NCI-H446 treated with DMSO at 0.1 percent for 48 hours (cell line): ENCODE results near the gene ULK4.
A peak's percentile ranks its signal among the peaks of the same experiment; 100 is the strongest.

Experiments
- DNase-seq: peaks from one replicate; lab custom pipeline; 2025; lab: John Stamatoyannopoulos, UW

Gene ULK4

DNA sequence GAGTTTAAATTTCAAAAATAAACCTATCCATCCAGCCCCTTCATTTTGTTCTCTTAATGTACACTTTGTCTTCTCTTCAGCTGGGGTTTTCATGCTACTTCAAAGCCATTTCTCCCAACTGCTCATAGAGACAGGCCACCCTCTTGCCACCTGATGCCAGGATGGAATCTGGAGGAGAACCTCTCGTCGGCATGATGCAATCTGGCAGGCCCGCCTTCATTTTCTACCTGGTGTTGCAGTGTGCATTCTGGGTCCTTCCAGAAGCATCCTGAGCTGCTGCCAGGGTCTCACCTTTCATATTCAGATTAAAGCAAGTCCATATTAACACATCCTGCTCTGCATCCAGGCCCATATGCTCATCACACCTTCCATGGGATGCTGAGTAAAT, 701.8 kb downstream of the ULK4 start:
- no peak for DNase-seq

DNA sequence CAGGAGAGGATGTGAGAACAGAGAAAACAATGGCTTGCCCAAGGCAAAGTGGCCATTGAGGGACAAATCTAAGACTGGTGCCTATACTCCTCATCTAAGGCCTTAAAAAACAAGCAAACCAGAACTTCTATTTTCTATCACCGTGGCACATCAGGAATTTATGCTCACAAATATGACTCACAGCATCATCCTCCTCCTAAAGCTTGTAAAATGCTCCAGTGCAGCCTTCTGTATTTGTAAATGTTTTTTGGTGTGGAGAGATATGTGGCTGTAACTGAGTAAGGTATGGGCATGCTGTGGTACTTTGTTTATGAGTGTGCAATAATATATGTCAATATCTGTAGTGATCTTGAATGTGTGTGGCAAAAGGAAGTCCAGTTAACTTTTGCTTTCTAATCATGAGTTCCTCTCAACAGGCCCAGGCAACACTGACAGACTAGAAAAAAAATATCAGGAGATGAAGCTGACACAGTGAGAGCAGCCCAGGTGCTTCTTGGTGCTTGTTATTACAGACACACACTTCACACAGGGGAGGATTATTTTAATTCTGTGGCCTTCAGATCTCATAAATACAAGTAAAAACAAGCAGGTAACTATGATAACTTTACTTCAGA, 702.3 kb downstream of the ULK4 start:
- DNase-seq = no peak

DNA sequence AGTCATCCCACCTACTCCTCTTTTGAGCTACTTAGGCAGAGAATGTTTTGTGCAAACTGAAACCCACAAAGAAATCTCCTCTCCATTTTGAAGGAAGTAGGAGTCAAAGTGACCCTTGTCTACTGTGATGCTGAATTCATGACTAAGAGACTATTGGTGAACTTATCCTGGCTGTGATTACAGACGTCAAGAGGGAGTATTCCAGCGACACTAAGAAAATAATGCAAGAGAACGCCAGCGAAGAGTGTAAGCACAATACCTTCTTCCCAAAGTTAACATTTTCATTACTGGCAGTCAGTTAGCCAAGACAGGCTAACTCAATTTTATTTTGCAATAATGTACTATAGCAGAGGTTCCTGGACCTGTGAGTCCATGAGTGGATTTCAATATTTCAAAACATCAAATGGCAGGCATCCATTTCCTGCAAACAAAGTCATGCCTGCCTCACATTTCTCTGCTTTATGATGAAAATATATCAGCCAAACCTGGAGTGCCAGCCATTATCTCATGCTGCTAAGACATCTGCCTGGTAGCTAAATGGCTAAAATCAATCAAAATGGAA, 703.6 kb downstream of the ULK4 start:
- no peak for DNase-seq

DNA sequence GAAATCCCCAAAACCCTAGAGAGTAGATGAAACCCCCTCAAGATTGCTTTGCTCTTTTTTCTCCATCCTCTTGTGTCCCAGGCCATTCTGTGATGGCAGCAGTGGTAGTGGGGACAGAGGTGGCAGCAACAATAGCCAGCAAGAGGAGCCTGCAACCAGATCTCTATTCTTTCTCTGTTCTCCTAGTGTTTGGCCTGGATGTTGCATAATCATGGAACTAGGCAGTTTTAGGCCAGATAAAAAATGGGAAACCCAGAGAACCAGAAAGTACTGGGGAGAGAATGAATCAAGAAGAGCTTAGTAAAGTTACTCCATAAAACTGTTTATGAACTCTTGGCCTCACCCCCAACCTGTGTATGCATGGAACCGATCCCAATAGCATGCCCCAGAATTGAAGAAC, 710.3 kb downstream of the ULK4 start:
- DNase-seq = no peak

DNA sequence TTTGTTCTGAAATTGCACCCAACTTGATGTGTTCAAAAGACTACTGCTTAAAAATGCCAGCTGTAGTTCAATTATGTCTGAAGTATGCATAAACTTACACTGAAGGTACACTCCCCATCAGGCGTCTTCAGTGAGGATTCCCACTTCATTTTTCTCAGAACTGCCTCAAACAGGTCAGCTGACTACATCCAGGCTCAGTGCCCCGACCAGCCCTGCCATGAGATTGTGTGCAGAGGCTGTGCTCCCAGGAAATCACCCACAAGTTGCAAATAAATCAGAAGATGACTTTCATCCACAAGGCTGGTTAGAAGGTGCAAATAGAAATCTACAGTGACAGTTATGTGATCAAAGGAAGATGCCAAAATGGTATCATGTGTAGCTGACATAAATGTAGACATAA, 711.1 kb downstream of the ULK4 start:
- no peak for DNase-seq

DNA sequence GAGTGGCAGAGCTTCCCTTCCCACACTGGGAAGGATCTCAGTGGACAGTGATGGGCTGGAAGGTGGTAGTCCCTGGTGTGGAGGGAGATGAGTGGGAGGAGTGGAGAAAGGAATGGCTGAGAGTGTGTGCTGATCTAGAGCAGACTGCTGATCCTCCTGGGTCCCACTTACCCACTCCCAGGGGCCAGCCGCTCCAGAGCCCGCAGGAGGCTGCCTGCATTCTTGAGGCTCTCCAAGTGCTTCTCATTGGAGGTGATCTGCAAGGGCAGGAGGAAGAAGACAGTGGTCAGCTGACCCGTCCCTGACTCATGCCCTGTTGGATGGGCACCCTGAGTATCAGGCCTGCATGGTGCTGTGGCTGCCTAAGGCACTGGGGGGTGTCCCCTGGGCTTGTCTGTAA, 712.6 kb downstream of the ULK4 start:
- no peak for DNase-seq

DNA sequence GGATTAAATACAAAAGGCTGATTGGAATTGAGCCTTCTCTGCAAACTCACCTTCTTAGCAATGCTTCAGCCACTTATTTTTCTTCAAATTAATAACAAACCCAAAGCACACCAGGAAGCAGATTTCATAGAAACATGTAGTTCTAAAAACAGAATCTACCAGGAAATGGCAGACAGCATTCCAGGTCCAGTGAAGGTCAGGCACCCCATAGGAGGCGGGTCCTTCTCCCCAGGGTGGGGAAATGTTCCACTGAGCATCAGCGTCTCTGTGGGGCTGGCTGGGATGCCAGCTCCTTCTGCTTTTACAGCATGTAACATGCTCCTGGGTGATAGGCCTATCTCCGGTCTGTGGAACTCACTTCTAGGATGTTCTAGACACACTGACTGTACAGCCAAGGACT, 713.4 kb downstream of the ULK4 start:
- DNase-seq = no peak

DNA sequence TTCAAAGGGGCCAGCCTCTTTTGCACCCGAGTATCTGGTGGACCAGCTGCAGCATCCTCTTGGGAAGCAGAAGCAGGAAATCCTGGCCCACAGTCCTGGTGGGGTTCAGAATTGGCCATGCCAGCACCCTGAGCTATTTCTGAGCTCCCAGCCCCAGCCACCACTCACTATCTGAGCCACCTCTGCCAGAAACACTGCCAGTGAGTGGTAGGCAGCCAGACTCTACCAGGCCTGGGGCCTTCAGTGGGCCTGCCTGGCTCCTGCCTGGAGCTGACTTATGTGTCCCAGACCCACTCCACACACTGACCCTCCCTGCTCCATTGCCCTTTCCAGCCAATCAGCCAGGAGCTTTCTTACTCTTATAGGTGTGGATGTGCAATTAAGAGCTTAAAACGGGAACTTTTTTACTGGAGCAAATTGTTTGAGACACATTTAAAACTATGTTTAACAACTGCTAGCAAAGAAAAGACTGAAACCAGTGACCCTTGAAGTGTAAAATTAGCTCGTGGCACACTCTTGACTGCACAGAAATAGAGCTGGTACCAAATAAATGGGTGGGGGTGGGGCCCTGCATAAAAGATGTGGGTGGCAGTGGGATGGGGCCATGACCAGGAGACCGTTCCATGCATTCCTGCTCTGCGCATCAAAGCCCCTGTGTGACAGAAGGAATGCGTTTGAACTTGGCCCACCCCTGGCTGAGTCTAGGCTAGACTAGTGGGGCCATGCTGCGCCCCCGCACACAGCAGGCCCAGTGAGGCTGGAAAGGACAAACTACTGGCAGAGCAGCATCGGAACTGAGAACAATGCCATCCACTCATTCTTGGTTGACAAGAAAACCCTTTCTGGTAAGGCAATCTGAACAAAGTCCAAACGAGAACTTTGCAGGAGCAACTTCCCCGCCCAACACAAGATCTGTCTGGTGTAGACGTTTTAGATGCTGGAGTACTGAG, 714.6 kb downstream of the ULK4 start:
- DNase-seq = no peak

DNA sequence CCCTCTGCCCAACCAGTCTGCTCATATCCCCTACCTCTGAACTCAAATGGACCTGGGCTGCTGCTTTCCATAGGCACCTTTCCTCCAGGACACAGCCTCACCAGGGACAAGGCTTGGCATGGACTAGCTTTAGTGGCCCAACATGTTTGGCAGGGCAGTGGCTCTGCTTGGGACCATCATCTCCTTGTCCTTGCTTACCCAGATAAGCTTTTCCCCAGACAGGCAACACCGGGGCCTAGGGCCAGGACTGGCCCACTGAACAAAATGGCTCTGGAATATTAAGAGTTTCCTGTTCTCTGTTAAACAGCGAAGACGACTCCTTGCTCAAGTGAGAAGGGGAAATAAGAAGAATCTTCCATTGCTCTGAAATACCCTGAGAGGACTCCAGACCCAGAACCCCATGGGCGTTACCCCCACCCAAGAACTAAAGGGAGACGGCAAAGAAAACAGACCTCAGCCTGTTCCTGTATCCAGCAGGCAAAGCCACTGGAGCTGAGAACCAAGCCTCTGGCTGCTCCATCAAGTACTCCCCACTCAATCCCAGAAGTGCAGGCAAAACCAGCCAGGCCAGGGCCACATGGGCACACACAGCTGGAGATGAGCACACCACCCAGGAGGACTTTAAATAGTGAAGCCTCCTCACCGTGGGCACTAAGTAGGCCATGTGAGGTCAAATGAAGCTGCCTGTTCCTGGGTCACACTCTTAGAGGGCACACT, 717.1 kb downstream of the ULK4 start:
- DNase-seq = no peak

DNA sequence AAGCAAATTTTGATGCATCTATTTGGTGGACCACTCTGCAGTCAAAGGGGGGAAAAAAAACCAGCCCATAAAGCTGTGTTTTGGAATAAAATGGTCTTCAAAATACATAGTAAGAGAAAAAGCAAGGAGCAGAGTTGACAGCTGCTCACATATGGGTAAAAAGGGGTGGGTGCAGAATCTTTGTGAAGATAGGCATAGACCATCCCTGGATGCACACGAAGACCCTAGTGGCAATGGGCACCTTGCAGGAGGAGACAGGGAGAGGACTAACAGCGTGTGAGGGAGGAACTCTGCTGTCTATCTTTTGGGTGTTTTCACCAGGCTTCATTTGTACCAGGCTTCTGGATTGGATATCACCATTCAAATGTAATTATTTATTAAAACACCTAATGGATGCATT, 718.7 kb downstream of the ULK4 start:
- DNase-seq = no peak

DNA sequence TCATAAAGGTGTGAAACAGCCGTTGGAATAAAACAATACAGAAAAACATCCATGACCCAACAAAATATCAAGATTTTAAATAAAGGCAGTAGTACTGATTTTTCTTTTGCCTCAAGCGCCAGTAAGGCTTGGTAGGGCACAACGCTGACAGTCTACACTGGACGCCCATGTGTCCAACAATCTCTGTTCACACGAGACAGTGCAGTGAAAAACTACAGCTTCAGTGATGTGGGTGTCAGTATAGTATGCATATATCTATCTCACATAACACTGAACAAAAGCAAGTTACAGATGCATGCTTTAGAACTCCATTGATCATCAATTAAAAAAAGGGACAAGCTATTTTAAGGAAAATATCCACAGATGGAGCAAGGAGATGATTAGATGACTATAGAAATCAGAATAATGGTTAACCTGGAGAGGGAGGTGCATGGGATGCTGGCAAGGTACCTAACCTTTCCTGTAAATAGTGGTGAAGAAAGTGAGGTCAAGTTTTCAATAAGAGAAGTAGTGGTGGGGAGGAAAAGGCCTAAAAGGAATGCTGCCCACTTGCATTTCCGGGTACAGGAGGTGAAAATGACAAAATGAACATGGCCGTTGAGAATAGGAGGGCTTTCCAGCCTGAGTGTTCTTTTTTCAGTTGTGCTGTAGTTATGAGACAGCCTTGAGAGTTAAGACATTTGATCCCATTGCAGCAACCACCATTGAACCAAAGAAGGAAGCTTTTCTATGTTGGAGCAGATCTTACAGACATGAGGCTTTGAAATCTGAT, 719.9 kb downstream of the ULK4 start:
- DNase-seq = no peak

DNA sequence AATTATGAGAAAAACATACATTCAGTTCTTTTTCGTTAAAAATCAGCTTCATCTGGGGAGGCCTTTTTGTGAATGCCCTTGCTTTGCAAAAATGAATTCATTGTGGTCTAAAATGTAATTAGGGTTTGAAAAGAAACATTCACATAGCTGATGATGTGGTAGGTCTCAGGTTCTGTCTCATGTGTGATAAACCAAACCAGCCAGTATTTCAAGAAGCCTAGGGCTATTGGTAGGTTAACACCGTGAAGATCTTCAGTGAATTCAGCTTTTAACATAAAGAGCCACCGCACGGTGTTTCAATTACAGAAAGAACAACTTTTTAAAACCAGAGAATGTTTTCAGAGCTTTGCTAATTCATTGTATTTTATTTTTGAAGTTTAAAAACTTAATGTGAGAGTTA, 720.7 kb downstream of the ULK4 start:
- no peak for DNase-seq

DNA sequence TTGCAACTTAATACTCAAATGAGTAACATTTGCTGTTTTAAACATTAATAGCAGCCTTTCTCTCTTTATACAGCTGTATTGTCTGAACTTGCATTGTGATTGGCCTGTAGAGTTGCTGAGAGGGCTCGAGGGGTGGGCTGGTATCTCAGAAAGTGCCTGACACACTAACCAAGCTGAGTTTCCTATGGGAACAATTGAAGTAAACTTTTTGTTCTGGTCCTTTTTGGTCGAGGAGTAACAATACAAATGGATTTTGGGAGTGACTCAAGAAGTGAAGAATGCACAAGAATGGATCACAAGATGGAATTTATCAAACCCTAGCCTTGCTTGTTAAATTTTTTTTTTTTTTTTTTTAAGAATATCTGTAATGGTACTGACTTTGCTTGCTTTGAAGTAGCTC, 722.3 kb downstream of the ULK4 start:
- no peak for DNase-seq

DNA sequence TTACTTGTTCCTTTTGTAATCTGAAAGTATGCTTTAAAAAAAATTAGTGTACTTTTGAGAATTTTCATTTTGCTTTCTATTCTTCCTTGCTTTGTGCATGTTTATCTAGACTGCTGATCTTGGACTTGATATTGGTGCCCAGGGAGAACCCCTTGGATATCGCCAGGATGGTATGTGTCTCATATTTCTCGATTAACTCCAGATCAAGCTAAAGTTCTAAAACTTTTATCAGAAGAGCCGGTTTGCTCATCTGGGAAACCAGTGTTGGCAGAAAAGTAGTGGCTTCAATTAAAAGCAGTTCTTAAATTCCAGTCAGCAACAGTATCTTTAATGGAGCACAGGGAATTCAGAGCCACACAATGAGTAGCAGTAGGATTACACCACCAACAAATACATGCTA, 724.0 kb downstream of the ULK4 start:
- DNase-seq = no peak

DNA sequence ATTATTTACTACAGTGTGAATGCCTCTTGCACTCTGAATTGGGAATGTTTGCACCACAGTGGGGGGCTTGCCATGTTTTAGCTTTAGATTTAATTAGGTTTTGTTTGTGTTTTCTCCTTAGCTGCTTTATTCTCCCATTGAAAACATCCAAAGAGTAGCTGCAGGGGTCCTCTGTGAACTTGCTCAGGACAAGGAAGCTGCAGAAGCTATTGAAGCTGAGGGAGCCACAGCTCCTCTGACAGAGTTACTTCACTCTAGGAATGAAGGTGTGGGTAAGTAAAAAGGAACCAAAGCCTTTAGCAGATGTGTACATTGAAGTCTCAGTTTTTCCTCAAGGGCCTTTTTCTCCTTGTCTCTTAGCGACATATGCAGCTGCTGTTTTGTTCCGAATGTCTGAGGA, 725.7 kb downstream of the ULK4 start:
- DNase-seq = no peak

DNA sequence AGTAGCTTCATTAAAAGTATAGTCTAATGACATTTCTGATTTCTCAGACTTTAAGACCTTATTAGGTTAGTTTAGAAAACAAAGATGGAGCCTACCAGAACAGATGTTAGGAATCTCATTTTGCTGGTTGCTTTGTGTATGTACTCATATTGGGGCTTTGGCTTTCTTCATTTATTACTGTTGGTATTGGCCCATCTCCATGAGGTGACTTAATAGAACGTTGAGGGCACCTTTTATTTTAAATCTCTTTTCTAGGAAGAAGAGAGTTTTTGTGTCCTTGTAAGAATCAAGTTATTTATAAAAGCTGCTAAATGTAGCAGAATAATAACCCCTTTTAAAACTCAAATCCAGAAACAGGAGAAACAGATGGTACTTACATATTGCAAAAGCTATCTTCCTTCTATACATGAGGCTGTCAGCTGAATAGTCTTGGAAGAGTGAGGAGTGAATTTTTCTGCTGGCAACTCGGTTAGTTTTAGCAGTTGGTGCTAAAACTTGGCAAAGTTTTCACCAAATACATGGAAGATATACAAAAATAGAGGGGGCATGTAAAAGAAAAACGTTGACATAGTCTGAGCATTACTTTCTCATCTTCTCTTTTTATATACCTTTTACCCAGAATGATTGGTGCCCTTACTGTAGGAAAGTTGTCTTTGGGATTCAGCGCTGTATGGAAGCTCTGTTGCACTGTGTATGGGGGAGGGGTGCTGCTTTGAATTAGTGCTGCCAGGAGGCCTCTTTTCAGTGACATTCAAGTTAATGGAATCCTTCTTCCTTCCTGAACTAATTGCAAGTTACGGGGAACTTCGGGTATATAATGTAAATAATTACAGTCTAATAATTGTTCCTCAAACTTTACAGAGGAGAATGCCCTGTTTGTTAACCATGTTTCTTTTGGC, 726.8 kb downstream of the ULK4 start:
- DNase-seq = peak; percentile 88

DNA sequence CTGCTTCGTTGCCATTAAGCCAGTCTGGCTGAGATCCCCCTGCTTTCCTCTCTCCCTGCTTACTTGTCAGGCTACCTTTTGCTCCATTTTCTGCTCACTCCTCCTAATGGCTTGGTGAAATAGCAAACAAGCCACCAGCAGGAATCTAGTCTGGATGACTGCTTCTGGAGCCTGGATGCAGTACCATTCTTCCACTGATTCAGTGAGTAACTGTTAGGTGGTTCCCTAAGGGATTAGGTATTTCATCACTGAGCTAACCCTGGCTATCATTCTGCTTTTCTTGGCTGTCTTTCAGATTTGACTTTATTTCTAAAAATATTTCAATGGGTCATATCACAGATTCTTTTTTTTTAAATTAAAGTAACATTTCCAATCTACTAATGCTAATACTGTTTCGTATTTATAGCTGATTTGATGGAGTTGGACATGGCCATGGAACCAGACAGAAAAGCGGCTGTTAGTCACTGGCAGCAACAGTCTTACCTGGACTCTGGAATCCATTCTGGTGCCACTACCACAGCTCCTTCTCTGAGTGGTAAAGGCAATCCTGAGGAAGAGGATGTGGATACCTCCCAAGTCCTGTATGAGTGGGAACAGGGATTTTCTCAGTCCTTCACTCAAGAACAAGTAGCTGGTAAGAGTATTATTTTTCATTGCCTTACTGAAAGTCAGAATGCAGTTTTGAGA, 737.6 kb downstream of the ULK4 start:
- DNase-seq = peak; percentile 1

DNA sequence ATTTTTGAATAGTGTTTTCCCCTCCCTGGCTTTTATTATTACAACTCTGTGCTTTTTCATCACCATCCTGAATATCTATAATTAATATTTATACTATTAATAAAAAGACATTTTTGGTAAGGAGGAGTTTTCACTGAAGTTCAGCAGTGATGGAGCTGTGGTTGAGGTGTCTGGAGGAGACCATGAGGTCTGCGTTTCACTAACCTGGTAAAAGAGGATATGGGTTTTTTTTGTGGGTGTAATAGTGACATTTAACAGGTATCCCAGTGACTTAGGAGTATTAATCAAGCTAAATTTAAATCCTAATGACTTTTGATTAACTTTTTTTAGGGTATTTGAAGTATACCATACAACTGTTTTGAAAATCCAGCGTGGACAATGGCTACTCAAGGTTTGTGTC, 738.2 kb downstream of the ULK4 start:
- no peak for DNase-seq

DNA sequence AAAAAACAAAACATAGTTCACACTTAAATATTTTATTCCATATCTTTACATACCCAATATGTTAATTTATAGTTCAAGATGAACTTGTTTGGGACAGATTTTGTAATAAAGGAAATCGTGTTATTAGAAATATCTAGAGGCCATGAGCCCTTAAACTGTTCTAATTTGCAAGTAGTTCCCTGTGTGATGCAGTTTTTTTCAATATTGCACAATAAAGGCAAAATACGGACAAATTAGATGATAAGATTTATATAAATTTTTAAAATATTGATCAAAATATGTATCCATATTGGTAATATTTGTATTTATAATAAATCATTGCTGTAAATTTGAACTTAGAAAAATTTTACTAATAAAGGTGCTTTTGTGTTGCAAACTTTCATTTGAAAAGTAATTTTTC, 738.8 kb downstream of the ULK4 start:
- no peak for DNase-seq

DNA sequence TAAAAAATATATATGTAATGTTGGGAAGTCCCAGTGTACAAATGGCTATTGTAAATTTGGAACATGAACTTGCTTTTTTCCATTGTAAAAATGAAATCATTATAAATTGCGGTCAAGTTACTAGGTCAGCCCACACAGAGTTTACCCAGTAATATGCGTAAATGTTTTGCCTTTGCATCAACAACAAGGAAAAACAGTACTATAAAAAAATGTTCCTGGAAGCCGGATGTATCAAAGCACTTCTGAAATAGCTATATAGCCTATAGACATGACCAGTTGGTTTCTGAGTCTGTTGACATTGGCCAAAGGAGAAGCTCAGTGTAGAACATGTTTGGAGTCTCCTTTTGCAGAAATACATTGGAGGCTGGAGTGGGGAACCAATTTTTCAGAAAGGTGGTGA, 739.4 kb downstream of the ULK4 start:
- no peak for DNase-seq
